GM21576 (cell line): Measurements from ENCODE around the gene MRNIP.
A peak's percentile ranks its signal among the peaks of the same experiment; 100 is the strongest.

ENCODE experiments used
- ATAC-seq: cut with Tn5 transposase; IDR thresholded peaks from one replicate; pipeline ENCODE4 v1.9.1; 2021; ENCODE audit warnings: mild to moderate bottlenecking, moderate library complexity; ENCODE audit not compliant: unreplicated experiment

The MRNIP gene

DNA sequence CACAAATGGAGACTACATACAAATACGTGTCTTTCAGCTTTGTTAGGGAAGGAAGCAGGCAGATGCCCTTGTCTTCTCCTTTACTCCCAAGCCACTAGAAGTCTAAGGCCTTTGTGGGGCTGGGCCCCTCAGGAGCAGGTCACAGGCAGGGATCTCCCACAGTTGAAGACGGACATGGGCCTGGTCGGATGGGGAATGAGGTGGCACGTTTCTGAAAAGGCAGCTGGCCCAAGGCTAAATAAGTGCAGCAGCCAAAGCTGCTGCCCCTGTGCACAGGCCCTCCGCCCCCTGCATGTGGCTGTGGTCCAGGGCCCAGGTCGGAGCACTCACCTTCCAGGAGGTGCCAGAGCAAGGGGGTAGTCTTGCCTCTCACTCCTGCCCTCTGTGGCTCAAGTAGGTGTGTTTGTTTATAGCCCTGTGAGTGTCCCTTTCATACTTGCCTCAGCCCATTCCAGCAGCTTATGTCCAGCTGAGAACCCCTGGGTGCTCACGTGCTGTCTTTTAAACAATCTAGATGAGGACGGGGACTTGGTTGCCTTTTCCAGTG, 36.1 kb downstream of the MRNIP start:
- ATAC-seq = no peak

DNA sequence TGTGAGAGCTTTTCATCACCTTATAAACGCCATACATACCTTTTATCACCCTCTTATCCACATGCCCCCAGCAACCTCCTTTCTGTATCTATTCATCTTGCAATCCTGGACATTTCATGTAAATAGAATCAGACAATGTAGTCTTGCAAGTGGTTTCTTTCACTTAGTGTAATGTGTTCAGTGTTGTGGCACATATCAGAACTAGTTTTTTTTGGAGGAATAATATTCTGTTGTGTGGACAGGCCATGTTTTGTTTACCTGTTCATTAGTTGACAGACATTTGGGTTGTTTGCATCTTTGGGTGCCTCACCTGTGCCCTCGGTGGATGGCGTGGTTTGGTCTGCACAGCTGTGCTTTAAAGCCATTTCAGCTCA, 36.6 kb downstream of the MRNIP start:
- no peak for ATAC-seq

DNA sequence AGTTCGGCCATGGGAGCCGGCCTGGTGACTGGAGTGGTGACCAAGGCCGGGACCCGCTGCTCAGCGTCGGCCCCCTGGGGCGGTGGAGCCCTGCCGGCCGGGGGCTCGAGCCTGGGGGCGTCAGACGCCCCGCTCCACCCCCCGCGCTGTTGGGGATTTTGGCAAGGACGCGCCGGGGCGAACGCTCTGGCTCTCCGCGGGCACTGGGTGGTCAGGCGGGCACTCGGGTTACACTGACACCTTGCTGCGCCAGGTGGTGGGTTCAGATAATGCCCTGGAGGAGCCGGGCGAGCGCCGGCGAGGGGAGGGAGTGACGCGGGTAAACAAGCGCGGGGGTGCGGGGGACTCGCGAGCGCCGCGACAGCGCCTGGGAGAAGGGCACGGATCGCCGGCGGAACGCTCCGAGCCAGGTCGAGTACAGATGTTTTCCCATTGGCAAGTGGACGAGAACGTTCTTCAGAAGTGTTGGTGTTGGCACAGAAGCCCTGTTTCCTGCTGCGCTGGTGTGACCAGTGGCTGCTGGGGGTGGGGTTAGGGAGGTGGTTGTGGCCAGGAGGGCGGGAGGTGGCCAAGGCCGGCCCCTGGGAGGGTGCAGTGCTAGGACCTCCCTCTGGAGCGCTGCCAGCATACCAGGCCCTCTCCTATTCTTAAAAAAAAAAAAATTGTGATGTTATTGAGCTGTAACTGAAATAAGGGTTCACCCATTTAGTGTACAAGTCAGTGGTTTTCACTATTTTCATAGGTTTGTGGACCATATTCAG, 37.1 kb downstream of the MRNIP start:
- ATAC-seq = peak; percentile 44

DNA sequence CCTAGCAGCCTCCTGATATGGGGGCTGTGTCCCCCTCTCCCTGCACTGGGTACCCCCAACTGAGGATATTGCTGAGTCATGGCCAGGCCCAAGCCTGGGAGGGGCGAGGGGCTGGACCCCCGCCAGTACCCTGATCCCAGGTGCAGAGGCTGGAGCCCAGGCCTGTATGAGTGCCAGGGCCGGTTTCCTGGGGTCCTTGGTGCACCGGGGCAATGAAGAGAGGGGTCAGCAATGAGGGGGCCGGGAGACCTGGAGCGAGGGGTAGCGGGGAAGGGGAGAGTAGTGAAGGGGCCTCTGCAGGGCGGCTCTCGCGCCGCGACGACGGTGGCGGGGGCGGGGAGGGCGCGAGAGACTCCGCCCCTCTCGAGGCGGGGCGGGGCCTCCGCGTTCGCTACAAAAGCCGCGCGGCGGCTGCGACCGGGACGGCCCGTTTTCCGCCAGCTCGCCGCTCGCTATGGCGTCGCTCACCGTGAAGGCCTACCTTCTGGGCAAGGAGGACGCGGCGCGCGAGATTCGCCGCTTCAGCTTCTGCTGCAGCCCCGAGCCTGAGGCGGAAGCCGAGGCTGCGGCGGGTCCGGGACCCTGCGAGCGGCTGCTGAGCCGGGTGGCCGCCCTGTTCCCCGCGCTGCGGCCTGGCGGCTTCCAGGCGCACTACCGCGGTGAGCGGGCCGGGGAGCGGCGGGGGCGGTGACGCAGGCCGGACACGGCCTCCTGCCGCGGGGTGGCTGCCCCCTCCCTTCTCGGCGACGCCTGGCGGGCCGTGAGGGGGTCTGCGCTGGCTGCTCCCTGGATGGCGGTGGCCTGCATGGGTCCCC, 37.9 kb downstream of the MRNIP start, which contains the start of gene SQSTM1:
SQSTM1 (plus strand) TSS at position 423 of the 815 bp plus-strand sequence; CDS start at position 455, 32 bp downstream.
- ATAC-seq = peak; percentile 34

DNA sequence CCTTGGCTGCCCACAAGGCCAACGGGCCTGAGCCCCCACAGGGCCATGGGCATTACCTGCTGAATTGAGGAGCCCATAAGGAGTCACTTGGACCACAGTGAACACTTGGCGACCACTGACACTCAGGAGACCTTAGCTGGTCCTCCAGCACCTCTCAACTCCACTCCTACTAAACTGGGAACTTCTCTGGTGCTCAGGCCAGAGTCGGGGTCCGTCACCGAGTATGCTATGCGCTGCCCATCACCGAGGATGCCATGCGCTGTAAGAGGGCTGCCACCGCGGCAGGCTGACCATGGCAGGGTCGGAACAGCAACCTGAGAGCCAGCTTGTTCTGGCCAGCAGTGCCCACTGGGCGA, 38.5 kb downstream of the MRNIP start:
- ATAC-seq = no peak

DNA sequence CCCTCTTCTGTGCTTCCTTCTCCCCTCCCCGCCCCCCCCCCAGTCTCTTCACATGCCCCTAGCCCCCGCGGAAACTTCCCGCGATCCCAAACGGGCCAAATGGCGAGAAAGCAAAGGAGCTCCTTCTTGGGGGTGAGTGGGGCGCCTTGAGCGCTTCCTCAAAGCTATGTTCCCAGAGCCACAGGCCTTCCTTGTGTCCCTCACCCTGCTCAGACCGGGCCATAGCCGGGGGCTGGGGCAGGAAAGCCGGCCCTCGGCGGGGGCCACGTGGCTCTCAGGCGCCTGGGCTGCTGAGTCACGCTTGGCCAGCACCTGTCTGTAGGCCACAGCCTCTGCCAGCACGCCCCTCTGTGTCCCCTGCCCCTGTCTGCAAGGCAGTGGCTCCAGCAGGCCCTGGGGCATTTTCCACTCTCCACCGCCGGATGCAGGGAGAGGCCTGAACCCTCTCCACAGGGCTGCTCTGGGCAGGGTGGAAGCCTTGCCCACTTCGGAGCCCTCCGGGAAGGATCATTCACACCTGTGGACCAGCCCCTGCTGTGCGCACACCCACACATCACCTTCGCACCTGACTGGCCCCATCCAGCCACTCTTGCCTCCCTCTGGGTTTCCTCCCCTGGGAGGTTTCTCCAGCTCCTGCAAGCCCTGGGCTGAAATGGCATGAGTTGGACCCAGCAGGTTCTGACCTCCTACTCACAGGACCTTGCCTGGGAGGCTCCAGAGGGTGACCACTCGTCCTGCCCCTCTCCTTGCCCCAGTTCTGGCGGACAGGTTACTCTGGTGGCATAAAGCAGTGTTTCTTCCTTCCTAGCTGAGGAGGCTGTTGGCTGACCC, 39.1 kb downstream of the MRNIP start:
- peak; percentile 19 for ATAC-seq

DNA sequence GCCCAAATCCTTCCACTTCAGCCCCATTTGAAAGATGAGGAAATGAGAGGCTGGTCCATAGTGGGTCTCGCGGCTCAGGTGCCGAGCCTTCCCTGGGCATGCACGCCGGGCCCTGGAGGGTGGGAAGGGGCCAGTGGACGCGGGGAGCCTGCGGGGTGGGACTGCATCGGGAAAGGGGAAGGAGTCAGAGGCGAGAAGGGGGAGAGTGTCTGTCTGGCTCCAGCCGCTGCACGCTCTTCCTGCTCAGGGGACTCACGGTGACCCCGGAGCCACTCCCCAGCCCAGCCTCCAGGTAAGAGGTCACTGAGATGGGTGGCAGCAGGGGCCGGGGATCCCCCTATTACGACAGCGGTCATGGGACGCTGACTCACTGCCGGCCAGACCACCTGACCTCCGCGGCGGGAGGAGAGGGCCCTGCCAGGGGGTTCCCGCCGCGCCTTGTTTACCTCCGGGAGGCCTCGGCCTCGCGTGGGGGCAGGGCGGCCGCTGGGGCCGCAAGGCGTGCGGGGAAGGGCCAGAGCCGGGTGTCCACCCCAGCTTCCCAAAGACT, 39.8 kb downstream of the MRNIP start:
- peak; percentile 63 for ATAC-seq

DNA sequence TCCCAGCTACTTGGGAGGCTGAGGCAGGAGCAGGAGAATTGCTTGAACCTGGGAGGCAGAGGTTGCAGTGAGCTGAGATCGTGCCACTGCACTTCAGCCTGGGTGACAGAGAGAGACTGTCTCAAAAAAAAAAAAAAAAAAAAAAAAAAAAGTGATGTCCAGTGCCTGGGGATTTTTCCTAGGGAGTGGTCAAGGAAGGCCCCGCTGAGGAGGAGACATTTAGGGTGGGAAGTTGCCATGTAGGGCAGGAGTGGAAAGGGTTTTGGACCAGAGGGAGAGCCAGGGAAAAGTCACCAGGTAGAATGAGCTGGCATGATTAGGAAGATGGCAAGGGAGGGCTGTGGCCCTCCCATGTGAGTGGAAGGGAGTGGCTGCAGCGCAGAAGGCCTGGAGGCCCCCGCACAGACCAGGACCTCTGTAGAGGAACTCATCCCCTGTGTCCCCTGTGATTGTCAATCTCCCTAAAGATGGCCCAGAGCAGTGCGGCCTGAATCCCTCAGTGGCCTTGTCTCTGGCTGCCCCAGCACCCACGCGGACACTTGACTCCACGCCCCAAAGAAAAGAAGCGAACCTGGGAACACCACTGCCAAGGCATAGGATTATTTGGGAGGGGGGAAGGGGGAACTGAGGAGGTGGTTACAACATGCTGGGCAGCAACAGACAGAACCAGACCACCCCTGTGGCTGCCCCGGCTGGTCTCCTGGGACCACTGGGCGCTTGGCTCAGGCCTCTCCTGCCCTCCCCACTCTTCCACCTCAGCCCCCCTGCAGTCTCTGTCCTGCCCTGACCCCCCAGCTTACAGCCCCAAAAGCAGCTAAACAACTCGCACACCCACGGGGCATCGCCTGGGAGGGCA, 40.5 kb downstream of the MRNIP start:
- no peak for ATAC-seq

DNA sequence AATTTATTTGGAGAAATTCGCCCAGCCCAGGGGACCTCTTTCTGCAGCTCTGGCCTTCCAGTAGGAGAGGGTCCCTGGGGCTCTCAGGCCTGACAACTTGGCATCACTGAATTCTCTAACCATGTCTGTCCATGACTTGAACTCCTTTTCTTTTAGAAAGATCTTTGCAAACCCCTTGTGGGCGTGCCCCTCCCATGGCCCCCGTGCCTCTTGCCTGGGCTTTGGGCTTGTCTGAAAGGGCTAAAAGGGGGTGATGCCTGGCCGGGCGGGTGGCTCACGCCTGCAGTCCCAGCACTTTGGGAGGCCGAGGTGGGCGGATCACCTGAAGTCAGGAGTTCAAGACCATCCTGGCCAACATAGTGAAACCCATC, 41.2 kb downstream of the MRNIP start:
- ATAC-seq = no peak

DNA sequence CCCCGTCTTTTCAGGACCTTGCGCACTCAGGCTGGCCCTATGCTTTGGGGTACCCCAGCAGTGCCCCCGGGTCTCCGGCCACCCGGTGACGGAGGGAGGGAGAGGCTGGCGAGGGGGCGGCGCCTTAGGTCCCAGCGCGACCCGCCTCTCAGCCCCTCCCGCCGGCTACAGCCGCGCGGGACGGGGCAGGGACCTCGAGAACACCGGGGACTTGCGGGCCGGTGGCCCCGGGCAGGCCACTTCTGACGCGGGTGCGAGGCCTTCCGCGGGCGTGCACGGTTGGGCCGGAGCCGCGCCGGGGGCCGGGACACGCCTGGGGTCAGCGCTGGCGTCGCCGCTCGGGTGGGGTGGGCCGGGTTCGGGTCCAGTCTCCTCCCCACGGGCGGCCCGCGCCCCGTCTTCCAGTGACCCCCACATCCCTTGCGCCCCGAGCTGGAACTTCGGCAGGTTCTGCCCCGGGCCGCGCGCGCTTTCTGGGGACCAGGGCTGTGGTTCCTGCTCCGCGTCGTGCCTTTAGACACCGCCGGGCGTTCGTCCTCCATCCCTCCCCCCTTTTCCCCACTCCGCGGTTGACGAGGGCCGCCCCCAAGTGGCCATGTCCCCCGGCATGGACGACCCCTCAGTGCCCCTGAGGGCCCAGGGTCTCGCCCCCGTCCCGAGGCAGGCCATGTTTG, 41.7 kb downstream of the MRNIP start:
- no peak for ATAC-seq

DNA sequence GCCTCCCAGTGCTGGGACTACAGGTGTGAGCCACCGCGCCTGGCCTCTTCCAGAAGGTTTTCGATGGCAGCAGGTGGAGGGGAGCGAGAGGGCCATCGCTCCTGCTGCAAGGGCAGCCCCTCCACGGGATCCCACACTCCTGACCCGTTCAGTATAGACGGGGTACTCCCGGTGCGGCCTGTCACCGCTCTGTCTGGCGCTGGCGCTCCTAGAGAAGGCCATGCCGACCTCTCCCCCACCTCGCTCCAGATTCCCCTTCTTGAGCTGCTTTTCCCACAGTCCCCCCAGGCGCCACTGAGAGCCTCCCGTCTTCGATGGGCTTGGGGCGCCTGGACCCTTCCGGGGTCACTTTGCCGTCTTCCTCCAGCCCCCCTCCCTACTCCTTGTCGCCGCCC, 42.2 kb downstream of the MRNIP start:
- no peak for ATAC-seq

DNA sequence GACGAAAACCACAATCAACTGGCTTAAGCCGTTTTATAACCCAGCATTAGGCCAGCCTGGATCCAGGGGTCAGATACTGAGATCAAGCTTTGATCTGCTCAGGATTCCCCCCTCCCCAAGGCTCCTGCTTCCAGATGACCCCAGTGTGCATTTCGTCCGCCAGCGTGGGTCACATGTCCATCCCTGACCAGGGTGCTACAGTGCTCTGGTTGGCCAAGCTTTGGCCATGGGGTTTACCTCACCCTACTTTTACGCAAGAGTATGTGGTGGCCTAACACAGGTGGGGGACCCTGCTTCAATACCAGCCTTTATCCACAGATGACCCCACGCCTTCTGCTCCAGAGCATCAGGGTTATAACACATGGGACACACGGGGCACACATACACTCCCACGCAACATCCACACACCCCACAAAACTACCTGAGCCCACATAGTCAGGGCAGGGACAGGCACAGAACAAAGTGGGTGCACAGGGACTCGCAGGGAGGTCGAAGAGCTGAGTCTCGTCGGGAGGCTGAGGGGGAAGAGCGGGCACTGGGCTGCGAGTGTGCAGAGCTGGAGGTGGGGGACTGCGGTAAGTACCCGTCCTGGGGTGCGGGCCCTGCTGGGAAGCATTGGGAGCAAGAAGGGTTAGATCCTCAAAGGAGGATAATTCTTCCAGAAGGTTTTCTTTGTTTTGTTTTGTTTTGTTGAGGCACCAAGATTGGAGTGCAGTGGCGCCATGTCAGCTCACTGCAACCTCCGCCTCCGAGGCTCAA, 42.9 kb downstream of the MRNIP start:
- no peak for ATAC-seq

DNA sequence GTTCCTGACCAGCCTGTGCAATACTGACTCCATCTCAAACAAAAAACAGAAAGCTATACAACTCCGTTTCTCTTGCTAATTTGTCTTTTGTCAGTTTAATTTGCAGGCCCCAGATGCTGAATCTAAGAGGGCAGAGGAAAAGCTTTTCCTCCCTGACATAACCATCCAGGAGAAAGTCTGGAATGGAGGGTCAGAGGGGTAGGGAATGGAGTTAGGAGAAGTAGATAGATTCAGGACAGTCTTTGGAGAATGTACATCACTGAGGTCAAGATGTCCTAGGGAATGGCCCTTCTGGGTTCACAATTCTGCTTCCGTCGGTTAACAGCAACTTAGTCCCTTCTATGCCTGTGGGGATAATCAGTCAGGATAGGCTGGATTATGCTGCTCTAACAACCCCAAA, 44.5 kb downstream of the MRNIP start:
- ATAC-seq = no peak

DNA sequence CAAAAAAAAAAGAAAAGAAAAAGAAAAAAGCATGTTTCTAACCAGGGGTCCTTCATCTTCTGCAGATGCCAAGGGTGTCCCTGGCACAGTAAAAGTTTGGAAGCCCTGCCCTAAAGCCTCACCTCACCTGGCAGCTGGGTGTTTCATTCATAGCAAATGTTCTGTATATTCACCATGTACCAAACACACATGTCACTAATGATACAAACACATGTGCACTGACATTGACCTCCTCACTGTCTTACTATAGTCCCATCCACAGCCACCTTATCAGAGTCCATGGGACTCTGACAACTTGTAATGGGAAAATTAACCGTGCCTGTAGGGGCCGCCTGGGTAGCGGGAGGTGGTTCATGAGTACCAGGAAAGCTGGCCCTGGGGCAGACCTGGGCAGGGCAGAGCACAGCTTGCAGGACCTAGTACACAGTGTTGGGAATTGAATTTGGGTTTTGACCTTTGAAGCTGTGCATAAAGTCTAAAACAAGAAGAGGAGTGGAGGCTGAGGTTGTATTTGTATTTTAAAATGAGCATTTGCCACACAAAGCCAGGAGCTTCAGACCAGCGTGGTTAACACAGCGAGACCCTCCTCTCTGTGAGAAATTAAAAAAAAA, 45.5 kb downstream of the MRNIP start:
- ATAC-seq = no peak

DNA sequence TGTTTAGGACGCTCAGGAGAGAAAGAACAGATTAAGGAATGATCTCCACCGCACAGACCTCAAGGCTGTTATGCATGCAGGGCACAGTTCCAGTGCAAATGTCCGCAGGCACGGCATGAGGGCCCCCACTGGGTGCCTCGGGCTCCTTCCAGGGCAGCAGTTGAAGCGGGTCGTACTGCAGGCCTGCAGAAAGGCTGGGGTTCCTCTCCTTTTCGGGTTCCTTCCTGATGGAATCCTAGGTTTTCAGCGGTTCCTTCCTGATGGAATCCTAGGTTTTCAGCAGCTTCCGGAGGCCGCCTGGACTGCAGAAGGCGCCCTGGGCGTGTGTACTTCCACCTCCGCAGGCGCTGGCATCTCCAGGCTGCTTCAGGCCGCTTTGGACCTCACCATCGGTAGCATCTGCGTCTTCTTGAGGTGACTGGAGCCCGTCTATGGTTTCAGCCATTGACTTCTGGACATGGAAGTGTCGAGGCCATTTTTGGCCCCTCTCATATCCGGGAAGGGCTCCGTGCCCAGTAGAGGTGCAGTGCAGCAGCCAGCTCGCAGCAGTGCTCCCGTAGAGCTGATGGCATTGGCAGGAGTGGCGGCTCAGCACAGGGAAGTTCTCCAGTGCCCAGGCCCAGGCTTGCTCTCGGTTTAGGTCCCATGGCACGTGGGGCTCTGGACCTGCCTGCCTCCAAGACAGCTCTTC, 46.3 kb downstream of the MRNIP start:
- ATAC-seq = no peak

DNA sequence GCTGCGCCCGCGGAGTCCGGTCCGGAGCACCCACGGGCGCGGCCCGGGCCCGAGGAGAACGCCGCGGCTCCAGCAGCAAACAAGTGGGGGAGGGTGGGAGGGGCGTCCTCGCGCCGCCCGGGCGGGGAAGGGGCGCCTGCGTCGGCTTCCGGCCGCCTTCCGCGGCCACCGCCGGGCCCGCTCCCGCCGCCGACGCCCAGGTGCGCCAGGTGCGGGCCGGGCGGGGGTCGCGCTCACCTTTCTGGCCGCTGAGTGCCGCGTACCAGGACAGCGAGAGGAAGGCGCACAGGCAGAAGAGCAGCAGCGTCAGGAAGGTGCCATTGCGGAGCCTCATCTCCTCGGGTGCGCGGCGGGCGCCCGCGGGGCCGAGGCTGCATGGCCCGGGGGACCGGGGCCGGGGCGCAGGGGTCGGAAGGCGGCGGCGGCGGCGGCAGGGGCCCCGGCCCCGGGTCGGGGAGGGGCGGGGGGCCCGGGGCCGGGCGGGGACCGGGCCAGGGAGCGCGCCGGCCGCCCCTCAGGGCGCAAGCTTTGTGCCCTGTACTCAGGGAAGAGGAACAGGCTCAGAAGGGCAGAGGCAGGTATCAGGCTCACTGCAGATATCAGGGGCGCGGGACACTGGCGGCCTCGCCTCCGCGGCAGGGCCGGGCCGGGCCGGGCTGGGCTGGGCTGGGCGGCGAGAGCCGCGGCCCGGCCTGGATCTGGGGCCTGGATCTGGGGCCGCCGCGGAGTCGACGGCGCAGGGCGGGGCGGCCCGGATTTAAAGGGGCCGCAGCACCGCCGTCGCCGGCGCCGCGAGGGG, 52.2 kb downstream of the MRNIP start, which contains the start of gene MGAT4B:
MGAT4B (minus strand) TSS at position 617 of the 799 bp plus-strand sequence; CDS start at position 334, 283 bp downstream.
- peak; percentile 52 for ATAC-seq
